ENCODE data around the gene ANKLE2. TPM values are rescaled to one million over a fixed set of nuclear protein-coding genes. Genes with fewer than 3 reads are reported as not detected.

ANKLE2 gene
- total RNA-seq, 2 donors from 2014 or later, result 154 to 189 TPM

DNA sequence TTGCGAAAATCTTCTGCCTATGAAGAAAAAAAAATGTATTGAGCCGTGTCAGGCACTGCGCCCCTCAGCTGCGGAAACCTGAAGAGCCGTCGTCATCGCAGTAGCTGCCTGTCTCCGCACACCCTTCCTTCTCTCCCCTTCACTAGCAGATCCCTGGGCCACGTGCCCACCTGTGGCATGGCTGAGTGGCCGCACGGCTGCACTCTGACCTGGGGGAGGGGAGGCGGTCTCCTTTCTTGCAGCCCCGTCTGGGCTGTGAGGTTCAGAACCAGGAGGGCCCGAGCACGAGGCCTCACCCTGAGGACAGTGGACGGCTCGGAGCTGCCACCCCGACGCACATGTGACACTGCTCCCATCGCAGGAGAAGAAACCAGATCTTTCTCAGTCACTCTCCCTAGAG, 26.1 kb downstream of the ANKLE2 start:
- DNase-seq, result no peak
- peaks cover 5% of the 10 kb centered on the region for H3K4me1 Mint-ChIP-seq (ENCODE audit: low read depth)
- ATAC-seq (replicated peaks in 1 of 2), result no peak
- no peaks in the 10 kb centered on the region for H3K27me3 Mint-ChIP-seq (ENCODE audit: low read depth)
- H3K36me3 Mint-ChIP-seq (ENCODE audit: insufficient read depth in 2 of 2), result peaks cover 32 to 65% of the 10 kb centered on the region in 2 donors
- no peak overlapping the region for H3K27ac Mint-ChIP-seq
- H3K4me3 Mint-ChIP-seq, result no peak overlapping the region
- no peaks in the 10 kb centered on the region for H3K9me3 Mint-ChIP-seq

DNA sequence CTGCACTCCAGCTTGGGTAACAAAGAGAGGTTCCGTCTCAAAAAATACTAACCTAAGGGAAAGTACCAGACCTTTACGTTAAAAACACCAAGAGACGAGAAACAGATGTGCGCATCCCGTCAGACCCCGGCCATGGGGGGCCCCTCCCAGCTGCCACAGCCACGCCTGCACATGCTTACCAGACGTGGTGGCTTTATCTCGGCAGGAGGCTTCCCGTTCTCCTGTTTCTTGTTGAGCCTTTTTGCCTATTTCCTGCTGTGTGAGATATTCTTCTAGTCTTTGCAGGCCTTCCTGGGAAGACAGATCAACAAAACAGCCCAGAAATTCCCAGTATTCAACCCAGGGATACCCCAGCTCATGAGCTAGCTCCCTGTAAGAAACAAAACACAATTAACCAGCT, 27.4 kb downstream of the ANKLE2 start:
- peaks cover 5% of the 10 kb centered on the region for H3K4me1 Mint-ChIP-seq (ENCODE audit: low read depth)
- H3K27me3 Mint-ChIP-seq (ENCODE audit: low read depth), result no peaks in the 10 kb centered on the region
- H3K36me3 Mint-ChIP-seq (ENCODE audit: insufficient read depth in 2 of 2), result peaks cover 35 to 61% of the 10 kb centered on the region in 2 donors
- H3K4me3 Mint-ChIP-seq, result no peak overlapping the region
- no peak for DNase-seq
- H3K9me3 Mint-ChIP-seq, result no peaks in the 10 kb centered on the region
- no peak overlapping the region for H3K27ac Mint-ChIP-seq
- ATAC-seq (replicated peaks in 1 of 2), result no peak

- Mint-ChIP-seq H3K9me3 (no peaks in the 10 kb centered on the region), H3K4me3 (no peak overlapping the region), H3K4me1 (ENCODE audit: low read depth) (peaks cover 10% of the 10 kb centered on the region), H3K27me3 (ENCODE audit: low read depth) (no peaks in the 10 kb centered on the region), H3K36me3 (ENCODE audit: insufficient read depth in 2 of 2) (peaks cover 38 to 65% of the 10 kb centered on the region in 2 donors), H3K27ac (no peak overlapping the region)
- ATAC-seq (replicated peaks in 1 of 2), result no peak
- no peak for DNase-seq
These were observed 30.1 kb downstream of the ANKLE2 start for GRCh38 chr12:132731574-132731973.

DNA sequence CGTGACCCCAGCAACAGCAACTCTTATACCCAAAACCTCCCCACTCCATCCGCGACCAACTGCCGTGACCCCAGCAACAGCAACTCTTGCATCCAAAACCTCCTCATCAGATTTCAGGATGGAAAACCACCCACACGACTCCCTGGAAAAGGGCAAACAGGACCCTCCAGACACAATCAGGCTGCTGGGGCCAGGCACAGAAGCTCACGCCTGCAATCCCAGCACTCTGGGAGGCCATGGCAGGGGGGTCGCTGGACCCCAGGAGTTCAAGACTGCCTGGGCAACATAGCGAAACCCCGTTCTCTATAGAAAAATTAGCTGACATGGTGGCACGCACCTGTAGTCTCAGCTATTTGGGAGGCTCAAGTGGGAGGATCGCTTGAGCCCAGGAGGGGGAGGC, 31.3 kb downstream of the ANKLE2 start:
- H3K27ac Mint-ChIP-seq, result no peak overlapping the region

DNA sequence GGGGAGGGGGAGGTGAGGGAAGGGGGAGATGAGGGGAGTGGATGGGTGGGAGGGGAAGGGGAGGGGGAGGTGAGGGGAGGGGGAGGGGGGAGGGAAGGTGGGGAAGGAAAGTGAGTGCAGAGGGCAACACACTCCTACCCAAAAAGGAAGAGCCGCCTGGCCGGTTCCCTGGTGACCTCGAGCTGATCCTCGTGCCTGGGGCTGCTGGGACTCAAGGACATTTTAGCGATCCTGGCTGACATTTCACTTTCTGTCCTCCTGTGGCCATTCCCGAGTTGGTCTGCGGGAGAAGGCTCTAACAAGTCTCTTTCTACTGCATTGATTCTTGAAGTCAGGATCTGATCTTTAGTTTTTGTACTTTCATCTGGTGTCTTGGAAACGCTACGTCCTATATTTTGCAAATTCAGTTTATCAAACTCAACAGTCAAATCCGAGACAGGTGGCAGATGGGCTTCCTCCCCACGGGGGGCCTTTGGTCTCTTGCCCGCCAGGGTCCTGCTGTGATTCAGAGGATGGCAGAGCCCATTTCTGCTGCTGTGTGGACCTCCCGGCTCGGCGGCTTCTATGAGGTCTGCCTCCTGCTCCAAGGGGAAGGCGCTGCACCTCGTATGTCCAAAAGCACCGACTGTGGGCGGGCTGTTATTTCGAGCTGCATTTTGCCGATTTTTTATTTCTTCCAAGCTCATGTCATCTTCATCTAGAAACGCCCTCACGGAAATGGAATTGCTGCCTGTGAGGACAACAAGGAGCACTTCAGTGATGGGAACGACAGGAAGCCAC, 31.9 kb downstream of the ANKLE2 start:
- H3K4me3 Mint-ChIP-seq, result no peak overlapping the region
- H3K4me1 Mint-ChIP-seq (ENCODE audit: low read depth), result peaks cover 10% of the 10 kb centered on the region
- H3K36me3 Mint-ChIP-seq (ENCODE audit: insufficient read depth in 2 of 2), result peaks cover 39 to 57% of the 10 kb centered on the region in 2 donors
- DNase-seq, result no peak
- H3K27ac Mint-ChIP-seq, result peak overlapping the region; percentile 71
- H3K27me3 Mint-ChIP-seq (ENCODE audit: low read depth), result no peaks in the 10 kb centered on the region
- H3K9me3 Mint-ChIP-seq, result no peaks in the 10 kb centered on the region
- ATAC-seq (replicated peaks in 1 of 2), result no peak

More for the DNA sequence above, 31.3 kb downstream of the ANKLE2 start:
- DNase-seq (no peak), ATAC-seq (replicated peaks in 1 of 2) (no peak)
- Mint-ChIP-seq H3K9me3 (no peaks in the 10 kb centered on the region), H3K36me3 (ENCODE audit: insufficient read depth in 2 of 2) (peaks cover 39 to 62% of the 10 kb centered on the region in 2 donors), H3K4me1 (ENCODE audit: low read depth) (peaks cover 10% of the 10 kb centered on the region), H3K27me3 (ENCODE audit: low read depth) (no peaks in the 10 kb centered on the region), H3K4me3 (no peak overlapping the region)

DNA sequence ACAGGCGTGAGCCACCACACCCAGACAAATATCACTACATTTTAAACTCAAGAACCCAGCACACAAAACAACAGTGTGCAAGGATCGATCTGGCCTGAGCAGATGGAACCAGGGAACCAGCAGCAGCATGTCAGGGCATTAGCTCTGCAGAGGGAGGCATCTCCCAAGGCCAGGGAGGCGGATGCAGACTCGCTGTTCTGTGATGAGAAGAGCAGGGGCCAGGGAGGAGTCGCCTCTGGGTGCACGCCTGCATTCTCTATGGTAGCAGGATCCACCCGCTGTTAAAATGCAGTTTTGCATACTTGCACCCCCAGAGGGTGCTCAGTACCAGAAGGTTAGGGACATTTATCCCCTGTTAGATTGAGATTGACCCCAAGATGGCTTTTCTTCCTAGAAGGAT, 33.1 kb downstream of the ANKLE2 start:
- DNase-seq (no peak), ATAC-seq (replicated peaks in 1 of 2) (no peak)
- Mint-ChIP-seq H3K27ac (peak overlapping the region; percentile 40), H3K4me1 (ENCODE audit: low read depth) (peaks cover 10% of the 10 kb centered on the region), H3K4me3 (no peak overlapping the region), H3K27me3 (ENCODE audit: low read depth) (no peaks in the 10 kb centered on the region), H3K9me3 (no peaks in the 10 kb centered on the region), H3K36me3 (ENCODE audit: insufficient read depth in 2 of 2) (peaks cover 39 to 56% of the 10 kb centered on the region in 2 donors)

DNA sequence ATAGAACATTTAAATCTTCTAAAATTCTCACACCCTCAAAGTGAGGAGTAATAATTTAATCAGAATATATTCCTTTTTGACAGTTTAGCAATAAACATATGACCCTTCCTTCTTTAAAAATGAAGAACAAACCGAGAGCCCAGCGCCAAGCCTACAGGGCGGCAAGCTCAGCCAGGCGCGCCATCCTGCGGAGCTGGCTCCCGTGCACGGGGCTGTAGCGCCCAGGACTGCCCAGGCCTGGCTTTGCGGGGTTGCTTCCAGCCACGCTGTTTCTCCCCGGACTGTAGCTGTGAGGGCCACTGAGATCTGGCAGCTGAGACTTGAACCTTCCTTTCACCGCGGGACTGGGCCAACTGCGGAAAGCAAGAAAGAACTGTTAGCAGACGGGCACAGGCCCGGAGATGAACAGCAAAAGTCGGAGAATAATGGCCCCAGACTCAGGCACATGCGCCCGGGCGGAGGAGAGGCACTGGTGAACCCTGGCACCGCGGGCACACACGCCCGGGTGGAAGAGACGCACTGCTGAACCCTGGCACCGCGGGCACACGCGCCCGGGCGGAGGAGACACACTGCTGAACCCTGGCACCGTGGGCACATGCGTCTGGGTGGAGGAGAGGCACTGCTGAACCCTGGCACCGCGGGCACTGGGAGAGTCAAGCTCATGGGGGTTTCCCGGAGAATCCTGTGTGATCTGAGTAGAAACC, 34.4 kb downstream of the ANKLE2 start:
- DNase-seq, result no peak
- no peaks in the 10 kb centered on the region for H3K9me3 Mint-ChIP-seq
- H3K4me1 Mint-ChIP-seq (ENCODE audit: low read depth), result peaks cover 10% of the 10 kb centered on the region
- no peak overlapping the region for H3K27ac Mint-ChIP-seq
- ATAC-seq (replicated peaks in 1 of 2), result peak in 1 of 2 donors; percentile 24
- no peaks in the 10 kb centered on the region for H3K27me3 Mint-ChIP-seq (ENCODE audit: low read depth)
- peaks cover 29 to 49% of the 10 kb centered on the region in 2 donors for H3K36me3 Mint-ChIP-seq (ENCODE audit: insufficient read depth in 2 of 2)
- H3K4me3 Mint-ChIP-seq, result no peak overlapping the region

GRCh38 chr12:132726386-132726785, 35.2 kb downstream of the ANKLE2 start:
- DNase-seq (no peak), ATAC-seq (replicated peaks in 1 of 2) (no peak)
- Mint-ChIP-seq H3K4me3 (no peak overlapping the region), H3K27ac (no peak overlapping the region), H3K9me3 (no peaks in the 10 kb centered on the region), H3K36me3 (ENCODE audit: insufficient read depth in 2 of 2) (peaks cover 24 to 44% of the 10 kb centered on the region in 2 donors), H3K4me1 (ENCODE audit: low read depth) (peaks cover 5% of the 10 kb centered on the region), H3K27me3 (ENCODE audit: low read depth) (no peaks in the 10 kb centered on the region)

DNA sequence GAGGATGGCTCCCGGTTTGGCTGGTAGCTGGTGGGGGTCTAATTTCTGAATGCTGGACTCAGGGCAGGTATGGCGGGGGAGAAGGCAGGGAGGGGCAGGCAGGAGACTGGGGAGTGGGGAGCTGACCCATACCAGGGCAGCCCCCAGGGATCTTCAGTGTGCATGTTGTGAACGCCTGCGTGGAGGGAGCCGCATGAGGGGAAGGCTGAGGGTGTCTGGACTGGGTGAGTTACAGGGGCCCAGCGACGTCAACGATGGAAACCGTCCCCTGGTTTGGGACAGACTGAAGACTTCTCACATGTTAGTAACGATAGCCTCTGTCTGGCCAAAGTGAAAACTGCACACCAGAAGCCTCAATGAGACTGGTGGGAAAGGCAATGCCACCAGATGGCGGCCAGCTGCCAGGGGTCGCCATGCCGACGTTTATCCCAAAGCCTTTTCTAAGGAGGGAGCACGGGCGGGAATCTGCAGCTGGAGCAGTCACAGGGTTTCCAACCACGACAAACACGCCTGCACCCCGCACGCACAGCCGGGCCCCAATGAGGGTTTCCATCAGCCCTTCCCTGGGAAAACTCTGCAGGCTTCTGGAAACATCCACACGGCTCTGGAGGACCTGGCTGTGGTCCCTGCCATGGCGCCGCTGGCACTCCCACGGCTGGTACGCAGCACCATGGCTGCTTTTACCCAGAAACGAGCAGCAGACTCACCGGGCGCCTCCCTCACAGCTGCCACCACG, 37.0 kb downstream of the ANKLE2 start:
- H3K36me3 Mint-ChIP-seq (ENCODE audit: insufficient read depth in 2 of 2), result peaks cover 15 to 39% of the 10 kb centered on the region in 2 donors
- no peaks in the 10 kb centered on the region for H3K27me3 Mint-ChIP-seq (ENCODE audit: low read depth)
- no peak for ATAC-seq (replicated peaks in 1 of 2)
- H3K4me3 Mint-ChIP-seq, result no peak overlapping the region
- DNase-seq, result no peak
- H3K9me3 Mint-ChIP-seq, result no peaks in the 10 kb centered on the region
- H3K27ac Mint-ChIP-seq, result no peak overlapping the region
- H3K4me1 Mint-ChIP-seq (ENCODE audit: low read depth), result peaks cover 5% of the 10 kb centered on the region

DNA sequence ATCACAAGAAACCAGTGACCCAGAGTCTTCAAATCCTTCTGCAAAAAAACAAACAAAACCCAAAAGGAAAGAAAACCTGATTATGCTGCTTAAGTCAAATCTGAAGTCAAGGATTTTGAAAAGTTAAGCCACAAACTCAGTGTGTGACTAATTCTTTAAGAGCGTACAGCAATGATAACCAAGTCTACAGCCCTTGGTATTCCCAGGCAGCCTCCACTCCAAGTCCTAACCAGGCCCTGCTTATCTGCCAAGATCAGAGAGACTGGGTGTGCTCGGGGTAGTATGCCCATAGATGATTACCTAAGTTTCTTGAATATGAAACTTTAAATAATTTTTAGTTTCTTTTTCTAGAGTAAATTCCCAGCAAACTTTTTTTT, 37.9 kb downstream of the ANKLE2 start:
- DNase-seq, result no peak
- no peak for ATAC-seq (replicated peaks in 1 of 2)
- Mint-ChIP-seq H3K4me3 (no peak overlapping the region), H3K4me1 (ENCODE audit: low read depth) (peaks cover 6% of the 10 kb centered on the region), H3K27me3 (ENCODE audit: low read depth) (no peaks in the 10 kb centered on the region), H3K36me3 (ENCODE audit: insufficient read depth in 2 of 2) (peaks cover 10 to 43% of the 10 kb centered on the region in 2 donors), H3K27ac (peak overlapping the region; percentile 63), H3K9me3 (no peaks in the 10 kb centered on the region)

DNA sequence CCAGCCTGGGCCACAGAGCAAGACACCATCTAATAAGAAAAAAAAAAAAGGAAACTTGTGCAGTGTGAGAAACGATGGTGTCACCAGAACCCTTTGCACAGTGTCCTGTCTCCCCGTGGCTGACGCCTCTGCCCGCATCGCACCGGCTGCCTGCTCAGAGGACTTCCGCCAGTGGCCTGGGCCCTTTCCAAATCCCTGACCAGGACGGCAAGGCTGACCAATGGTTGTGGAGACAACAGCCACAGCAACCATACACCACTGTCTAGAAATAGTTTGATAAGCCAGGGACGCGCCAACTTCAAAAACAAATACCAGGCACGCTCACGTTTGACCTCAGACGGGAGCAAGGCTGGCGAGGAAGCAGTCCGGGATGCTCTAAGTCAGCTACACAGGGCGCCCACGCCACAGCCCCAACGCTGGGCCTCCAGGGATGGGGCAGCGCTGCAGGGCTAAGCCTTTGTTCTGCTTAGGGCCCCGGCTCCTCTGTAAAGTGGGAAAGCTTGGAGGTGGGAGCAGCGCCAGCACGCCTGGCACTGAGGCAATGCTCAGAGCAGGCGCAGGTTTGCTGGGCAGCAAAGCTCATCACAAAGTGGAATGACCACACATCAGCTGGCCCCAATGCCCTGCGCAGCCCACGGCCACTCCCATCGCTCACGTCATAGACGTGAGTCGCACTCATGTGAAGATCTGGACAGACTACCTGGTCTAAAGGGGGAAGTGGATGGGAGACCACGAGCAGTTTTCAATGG, 38.4 kb downstream of the ANKLE2 start:
- no peak for DNase-seq
- Mint-ChIP-seq H3K4me3 (no peak overlapping the region), H3K27ac (peak overlapping the region; percentile 63)

GRCh38 chr12:132720606-132721345, 40.9 kb downstream of the ANKLE2 start:
- H3K4me1 Mint-ChIP-seq (ENCODE audit: low read depth), result peaks cover 5% of the 10 kb centered on the region
- H3K27me3 Mint-ChIP-seq (ENCODE audit: low read depth), result no peaks in the 10 kb centered on the region
- H3K4me3 Mint-ChIP-seq, result no peak overlapping the region
- DNase-seq (no peak), ATAC-seq (replicated peaks in 1 of 2) (no peak)
- H3K27ac Mint-ChIP-seq, result peak overlapping the region; percentile 62
- peaks cover 9 to 34% of the 10 kb centered on the region in 2 donors for H3K36me3 Mint-ChIP-seq (ENCODE audit: insufficient read depth in 2 of 2)
- H3K9me3 Mint-ChIP-seq, result no peaks in the 10 kb centered on the region

More for the DNA sequence above, 38.4 kb downstream of the ANKLE2 start:
- peaks cover 7 to 42% of the 10 kb centered on the region in 2 donors for H3K36me3 Mint-ChIP-seq (ENCODE audit: insufficient read depth in 2 of 2)
- no peaks in the 10 kb centered on the region for H3K27me3 Mint-ChIP-seq (ENCODE audit: low read depth)
- peaks cover 5% of the 10 kb centered on the region for H3K4me1 Mint-ChIP-seq (ENCODE audit: low read depth)
- no peak for ATAC-seq (replicated peaks in 1 of 2)
- no peaks in the 10 kb centered on the region for H3K9me3 Mint-ChIP-seq
